Gastrocnemius medialis (tissue), 4 donors: Measurements from ENCODE around the gene CEP55. TPM values are rescaled to one million over a fixed set of nuclear protein-coding genes. Genes with fewer than 3 reads are reported as not detected.

Experiments used
- ATAC-seq, 2 donors: fragments of 150-250 bp; one replicate each; pipeline ENCODE4 v1.9.1; 2016
- DNase-seq, 2 donors: peaks; one replicate each; pipeline ENCODE4 v3.0.0-alpha.2; 2019
- H3K27ac ChIP-seq, 4 donors: fragments of 200-600 bp; sonication (generic); 1 replicate in 1 of 4; 2 replicates in 3 of 4; pipeline ENCODE4 v1.5.1; 2016 to 2018; ENCODE audit warnings: mild to moderate bottlenecking in 2 of 4, moderate library complexity in 1 of 4
- H3K27me3 ChIP-seq, 3 donors: fragments of 200-600 bp; sonication (generic) in 2 of 3; 1 replicate in 1 of 3; 2 replicates in 2 of 3; pipeline versions ENCODE4 v1.5.1 to v1.6.0; 2016 to 2019; ENCODE audit warnings: mild to moderate bottlenecking in 1 of 3, moderate library complexity in 1 of 3
- H3K36me3 ChIP-seq, 2 donors: fragments of 200-600 bp; sonication (generic) in 1 of 2; one replicate each; pipeline ENCODE4 v1.5.1; 2017 to 2018
- H3K4me1 ChIP-seq, 2 donors: fragments of 200-600 bp; sonication (generic) in 1 of 2; one replicate each; pipeline ENCODE4 v1.5.1; 2016 to 2017; ENCODE audit warnings: mild to moderate bottlenecking in 2 of 2
- H3K4me3 ChIP-seq, 4 donors: fragments of 200-600 bp; sonication (generic) in 3 of 4; 1 replicate in 1 of 4; 2 replicates in 3 of 4; pipeline ENCODE4 v1.5.1; 2016 to 2019; ENCODE audit warnings: mild to moderate bottlenecking in 2 of 4
- H3K9me3 ChIP-seq, 3 donors: fragments of 200-600 bp; sonication (generic) in 2 of 3; 1 replicate in 1 of 3; 2 replicates in 2 of 3; pipeline ENCODE4 v1.5.1; 2016 to 2019
- POLR2A ChIP-seq, 2 donors: fragments of 450-650 bp; IDR thresholded peaks; one replicate each; pipeline ENCODE4 v1.6.1; 2017; ENCODE audit warnings: antibody characterized with exemption in 2 of 2, mild to moderate bottlenecking in 2 of 2, moderate library complexity in 2 of 2
- in situ Hi-C, 4 donors: fragments of 200-750 bp; cut with MboI; loops; one replicate each; pipeline versions ENCODE4 v1.15.0 to v1.8.0; 2017; ENCODE audit warnings: low sequenced_read_pairs in 4 of 4
- intact Hi-C: fragments of 100-400 bp; cut with DNase I; formaldehyde crosslinking; loops from one replicate; pipeline ENCODE4 v1.15.1; 2023; ENCODE audit warnings: low total_unique reads
- total RNA-seq, 4 donors: library from RNA; depleted of rRNA; stranded (reverse); fragments of >200 nt; gene quantifications; one replicate each; pipeline versions ENCODE4 v1.1.0 to v1.2.3, GENCODE V29; 2016
- TF ChIP-seq, protein P1 (sequence below), 5 experiments: fragments of 450-650 bp in 3 of 5; fragments of 200-600 bp in 2 of 5; sonication (generic) in 2 of 5; IDR thresholded peaks in 4 of 5; conservative IDR thresholded peaks in 1 of 5; 1 replicate in 4 of 5; 2 replicates in 1 of 5; pipeline ENCODE4 v1.5.1; 2016 to 2019; ENCODE audit warnings: antibody characterized with exemption in 5 of 5, mild to moderate bottlenecking in 3 of 5, moderate library complexity in 3 of 5

The CEP55 gene
- total RNA-seq, 4 donors from 2014 or later = 0.32 to 0.62 (median 0.37) TPM

GRCh38 chr10:93577565-93577964 is 81.2 kb downstream of the CEP55 start:
- no peaks in the 10 kb centered on the region for H3K36me3 ChIP-seq
- no peak overlapping the region for H3K4me3 ChIP-seq
- TF ChIP-seq POLR2A (IDR thresholded peaks at IDR 0.05) = no peak
- TF ChIP-seq, protein P1, sequence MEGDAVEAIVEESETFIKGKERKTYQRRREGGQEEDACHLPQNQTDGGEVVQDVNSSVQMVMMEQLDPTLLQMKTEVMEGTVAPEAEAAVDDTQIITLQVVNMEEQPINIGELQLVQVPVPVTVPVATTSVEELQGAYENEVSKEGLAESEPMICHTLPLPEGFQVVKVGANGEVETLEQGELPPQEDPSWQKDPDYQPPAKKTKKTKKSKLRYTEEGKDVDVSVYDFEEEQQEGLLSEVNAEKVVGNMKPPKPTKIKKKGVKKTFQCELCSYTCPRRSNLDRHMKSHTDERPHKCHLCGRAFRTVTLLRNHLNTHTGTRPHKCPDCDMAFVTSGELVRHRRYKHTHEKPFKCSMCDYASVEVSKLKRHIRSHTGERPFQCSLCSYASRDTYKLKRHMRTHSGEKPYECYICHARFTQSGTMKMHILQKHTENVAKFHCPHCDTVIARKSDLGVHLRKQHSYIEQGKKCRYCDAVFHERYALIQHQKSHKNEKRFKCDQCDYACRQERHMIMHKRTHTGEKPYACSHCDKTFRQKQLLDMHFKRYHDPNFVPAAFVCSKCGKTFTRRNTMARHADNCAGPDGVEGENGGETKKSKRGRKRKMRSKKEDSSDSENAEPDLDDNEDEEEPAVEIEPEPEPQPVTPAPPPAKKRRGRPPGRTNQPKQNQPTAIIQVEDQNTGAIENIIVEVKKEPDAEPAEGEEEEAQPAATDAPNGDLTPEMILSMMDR (IDR thresholded peaks at IDR 0.05 in 4 of 5, conservative IDR thresholded peaks at IDR 0.05 in 1 of 5) = no peak
- ATAC-seq (no peak), DNase-seq (no peak)
- intact Hi-C loops (no loop called here), in situ Hi-C loops (no loop called here)
- peaks cover 0 to 2% (median 0%) of the 10 kb centered on the region in 3 donors for H3K27me3 ChIP-seq
- H3K9me3 ChIP-seq = no peaks in the 10 kb centered on the region
- no peak overlapping the region for H3K27ac ChIP-seq
- H3K4me1 ChIP-seq = no peaks in the 10 kb centered on the region

Other genes with a start within 250 kb of the CEP55 start
- gene MYOF, start 14.3 kb upstream of the CEP55 start, total RNA-seq = 10 to 100 TPM in 1 of 4 donors, 1 to 10 TPM in 3; 4.1 to 10.3 (median 6.3) TPM
- gene FFAR4, start 70.1 kb downstream of the CEP55 start, total RNA-seq = under 1 TPM in 2 of 4 donors, not detected in 2; 0.10 to 0.17 TPM
- 10 to 100 TPM in 1 of 4 donors, 1 to 10 TPM in 3; 3.8 to 16.2 (median 7.7) TPM for gene RBP4, start 104.6 kb downstream of the CEP55 start, total RNA-seq
- gene PDE6C, start 115.9 kb downstream of the CEP55 start, total RNA-seq = not detected
- gene FRA10AC1, start 206.0 kb downstream of the CEP55 start, total RNA-seq = 10 to 100 TPM in 1 of 4 donors, 1 to 10 TPM in 3; 4.9 to 10.5 (median 5.5) TPM